ENCODE measurements around the gene EPHA3. TPM values are rescaled to one million over a fixed set of nuclear protein-coding genes. Genes with fewer than 3 reads are reported as not detected.

The EPHA3 gene
- total RNA-seq, 2 donors from 2014 or later = 1.3 to 6.0 TPM

GRCh38 chr3:89472101-89472500 lies 364.7 kb downstream of the EPHA3 start:
- intact Hi-C loops (cut with DNase I) = no loop called here
- DNase-seq (no peak), ATAC-seq (no peak)
- 82 to 88% methylated on average over 4 of the region's 4 CpGs for WGBS, 2 donors
- TF ChIP-seq CTCF (IDR thresholded peaks at IDR 0.05) = no peak
- TF ChIP-seq POLR2A (IDR thresholded peaks at IDR 0.05) = no peak
- Histone ChIP-seq H3K36me3 (replicated peaks in 1 of 2; ENCODE audit: insufficient read depth in 1 of 2, low read depth in 2 of 2) (no peaks in the 10 kb centered on the region), H3K27ac (no peak overlapping the region), H3K4me1 (no peaks in the 10 kb centered on the region), H3K27me3 (no peaks in the 10 kb centered on the region), H3K4me3 (no peak overlapping the region), H3K9me3 (no peaks in the 10 kb centered on the region)

- no peaks in the 10 kb centered on the region for H3K9me3 ChIP-seq
- ATAC-seq (peak; percentile 70), DNase-seq (peak in 1 of 4 donors; percentile 8)
- no peaks in the 10 kb centered on the region for H3K27me3 ChIP-seq
- H3K4me1 ChIP-seq = no peaks in the 10 kb centered on the region
- no peak overlapping the region for H3K4me3 ChIP-seq
- WGBS, 2 donors = 22% methylated on average over 4 of the region's 4 CpGs
- intact Hi-C loops (cut with DNase I) = no loop called here
- TF ChIP-seq POLR2A (IDR thresholded peaks at IDR 0.05) (no peak), CTCF (IDR thresholded peaks at IDR 0.05) (no peak)
- peak overlapping the region in 1 of 4 donors; percentile 37 for H3K27ac ChIP-seq
- no peaks in the 10 kb centered on the region for H3K36me3 ChIP-seq (replicated peaks in 1 of 2; ENCODE audit: insufficient read depth in 1 of 2, low read depth in 2 of 2)
Observed at GRCh38 chr3:89474333-89475130, 367.1 kb downstream of the EPHA3 start.

GRCh38 chr3:89488800-89489580 lies 381.6 kb downstream of the EPHA3 start:
- Histone ChIP-seq H3K27me3 (no peaks in the 10 kb centered on the region), H3K4me3 (no peak overlapping the region), H3K4me1 (no peaks in the 10 kb centered on the region), H3K36me3 (replicated peaks in 1 of 2; ENCODE audit: insufficient read depth in 1 of 2, low read depth in 2 of 2) (no peaks in the 10 kb centered on the region), H3K9me3 (no peaks in the 10 kb centered on the region), H3K27ac (no peak overlapping the region)
- no peak for DNase-seq
- intact Hi-C loops (cut with DNase I) = no loop called here
- ATAC-seq = no peak
- TF ChIP-seq CTCF (IDR thresholded peaks at IDR 0.05) = no peak
- 85 to 90% methylated on average over 4 of the region's 4 CpGs for WGBS, 2 donors

- Histone ChIP-seq H3K9me3 (no peaks in the 10 kb centered on the region), H3K4me3 (no peak overlapping the region), H3K4me1 (no peaks in the 10 kb centered on the region), H3K27me3 (no peaks in the 10 kb centered on the region), H3K27ac (no peak overlapping the region), H3K36me3 (replicated peaks in 1 of 2; ENCODE audit: insufficient read depth in 1 of 2, low read depth in 2 of 2) (no peaks in the 10 kb centered on the region)
- intact Hi-C loops (cut with DNase I) = no loop called here
- 93 to 94% methylated on average over 4 of the region's 4 CpGs for WGBS, 2 donors
- ATAC-seq = no peak
- TF ChIP-seq POLR2A (IDR thresholded peaks at IDR 0.05) (no peak), CTCF (IDR thresholded peaks at IDR 0.05) (no peak)
- DNase-seq = no peak
Observed at GRCh38 chr3:89490129-89490528, 382.7 kb downstream of the EPHA3 start.

Data from body of pancreas (tissue), 4 donors.